ENCODE data around the gene TIA1.

TIA1 gene

GRCh38 chr2:70214953-70215549, 33.4 kb downstream of the TIA1 start:
- no peaks in the 10 kb centered on the region for H3K9me3 ChIP-seq (ENCODE audit: insufficient read depth, low read depth, low read length)
- H3K4me1 ChIP-seq (ENCODE audit: insufficient read depth, low read length), result no peaks in the 10 kb centered on the region
- H3K9ac ChIP-seq (ENCODE audit: low read depth, low read length), result no peak overlapping the region
- peaks cover 100% of the 10 kb centered on the region for H3K36me3 ChIP-seq (ENCODE audit: insufficient read depth, low read length)
- H3K27ac ChIP-seq (ENCODE audit: low read depth, low read length), result no peak overlapping the region
- WGBS, result 97% methylated on average over 3 of the region's 3 CpGs
- H3K4me3 ChIP-seq (ENCODE audit: low read length), result no peak overlapping the region
- no peaks in the 10 kb centered on the region for H3K27me3 ChIP-seq (ENCODE audit: insufficient read depth, low read length)

- Histone ChIP-seq H3K9me3 (ENCODE audit: insufficient read depth, low read depth, low read length) (no peaks in the 10 kb centered on the region), H3K9ac (ENCODE audit: low read depth, low read length) (no peak overlapping the region), H3K27ac (ENCODE audit: low read depth, low read length) (no peak overlapping the region)
These were observed 34.1 kb downstream of the TIA1 start for GRCh38 chr2:70214365-70214764.

GRCh38 chr2:70212298-70212932, 36.0 kb downstream of the TIA1 start:
- H3K4me1 ChIP-seq (ENCODE audit: insufficient read depth, low read length), result no peaks in the 10 kb centered on the region
- H3K9ac ChIP-seq (ENCODE audit: low read depth, low read length), result no peak overlapping the region
- H3K4me3 ChIP-seq (ENCODE audit: low read length), result no peak overlapping the region
- no peaks in the 10 kb centered on the region for H3K9me3 ChIP-seq (ENCODE audit: insufficient read depth, low read depth, low read length)
- H3K36me3 ChIP-seq (ENCODE audit: insufficient read depth, low read length), result peaks cover 85% of the 10 kb centered on the region
- H3K27me3 ChIP-seq (ENCODE audit: insufficient read depth, low read length), result no peaks in the 10 kb centered on the region
- 97% methylated on average over 3 of the region's 3 CpGs for WGBS
- no peak overlapping the region for H3K27ac ChIP-seq (ENCODE audit: low read depth, low read length)

More at GRCh38 chr2:70214365-70214764, 34.1 kb downstream of the TIA1 start:
- 100% methylated on average over 1 of the region's 1 CpG for WGBS
- Histone ChIP-seq H3K4me1 (ENCODE audit: insufficient read depth, low read length) (no peaks in the 10 kb centered on the region), H3K36me3 (ENCODE audit: insufficient read depth, low read length) (peaks cover 100% of the 10 kb centered on the region), H3K4me3 (ENCODE audit: low read length) (no peak overlapping the region), H3K27me3 (ENCODE audit: insufficient read depth, low read length) (no peaks in the 10 kb centered on the region)

GRCh38 chr2:70211595-70211994, 36.8 kb downstream of the TIA1 start:
- Histone ChIP-seq H3K9me3 (ENCODE audit: insufficient read depth, low read depth, low read length) (no peaks in the 10 kb centered on the region), H3K4me3 (ENCODE audit: low read length) (no peak overlapping the region), H3K27ac (ENCODE audit: low read depth, low read length) (no peak overlapping the region), H3K9ac (ENCODE audit: low read depth, low read length) (no peak overlapping the region), H3K27me3 (ENCODE audit: insufficient read depth, low read length) (no peaks in the 10 kb centered on the region), H3K36me3 (ENCODE audit: insufficient read depth, low read length) (peaks cover 77% of the 10 kb centered on the region), H3K4me1 (ENCODE audit: insufficient read depth, low read length) (no peaks in the 10 kb centered on the region)
- 98% methylated on average over 2 of the region's 2 CpGs for WGBS

GRCh38 chr2:70204452-70204851, 44.0 kb downstream of the TIA1 start:
- Histone ChIP-seq H3K9me3 (ENCODE audit: insufficient read depth, low read depth, low read length) (no peaks in the 10 kb centered on the region), H3K9ac (ENCODE audit: low read depth, low read length) (no peak overlapping the region), H3K27me3 (ENCODE audit: insufficient read depth, low read length) (no peaks in the 10 kb centered on the region), H3K27ac (ENCODE audit: low read depth, low read length) (no peak overlapping the region), H3K36me3 (ENCODE audit: insufficient read depth, low read length) (peaks cover 6% of the 10 kb centered on the region; the same call in 1 of the 2 replicates), H3K4me3 (ENCODE audit: low read length) (no peak overlapping the region), H3K4me1 (ENCODE audit: insufficient read depth, low read length) (no peaks in the 10 kb centered on the region)
- WGBS, result 93% methylated on average over 8 of the region's 8 CpGs

GRCh38 chr2:70203086-70203485, 45.3 kb downstream of the TIA1 start:
- 92% methylated on average over 5 of the region's 5 CpGs for WGBS
- Histone ChIP-seq H3K4me1 (ENCODE audit: insufficient read depth, low read length) (no peaks in the 10 kb centered on the region), H3K9me3 (ENCODE audit: insufficient read depth, low read depth, low read length) (no peaks in the 10 kb centered on the region), H3K9ac (ENCODE audit: low read depth, low read length) (no peak overlapping the region), H3K4me3 (ENCODE audit: low read length) (no peak overlapping the region), H3K27me3 (ENCODE audit: insufficient read depth, low read length) (no peaks in the 10 kb centered on the region), H3K36me3 (ENCODE audit: insufficient read depth, low read length) (no peaks in the 10 kb centered on the region), H3K27ac (ENCODE audit: low read depth, low read length) (no peak overlapping the region)

GRCh38 chr2:70202236-70202806, 46.1 kb downstream of the TIA1 start:
- Histone ChIP-seq H3K4me3 (ENCODE audit: low read length) (no peak overlapping the region), H3K36me3 (ENCODE audit: insufficient read depth, low read length) (no peaks in the 10 kb centered on the region), H3K4me1 (ENCODE audit: insufficient read depth, low read length) (no peaks in the 10 kb centered on the region), H3K27me3 (ENCODE audit: insufficient read depth, low read length) (no peaks in the 10 kb centered on the region), H3K27ac (ENCODE audit: low read depth, low read length) (no peak overlapping the region), H3K9me3 (ENCODE audit: insufficient read depth, low read depth, low read length) (no peaks in the 10 kb centered on the region), H3K9ac (ENCODE audit: low read depth, low read length) (no peak overlapping the region)
- 85% methylated on average over 9 of the region's 9 CpGs for WGBS

- no peaks in the 10 kb centered on the region for H3K27me3 ChIP-seq (ENCODE audit: insufficient read depth, low read length)
- no peaks in the 10 kb centered on the region for H3K9me3 ChIP-seq (ENCODE audit: insufficient read depth, low read depth, low read length)
- no peak overlapping the region for H3K27ac ChIP-seq (ENCODE audit: low read depth, low read length)
- no peak overlapping the region for H3K9ac ChIP-seq (ENCODE audit: low read depth, low read length)
- no peaks in the 10 kb centered on the region for H3K4me1 ChIP-seq (ENCODE audit: insufficient read depth, low read length)
- no peak overlapping the region for H3K4me3 ChIP-seq (ENCODE audit: low read length)
- no peaks in the 10 kb centered on the region for H3K36me3 ChIP-seq (ENCODE audit: insufficient read depth, low read length)
- WGBS, result 95% methylated on average over 6 of the region's 6 CpGs
These were observed 46.6 kb downstream of the TIA1 start for GRCh38 chr2:70201831-70202230.

- H3K27ac ChIP-seq (ENCODE audit: low read depth, low read length), result no peak overlapping the region
- no peak overlapping the region for H3K9ac ChIP-seq (ENCODE audit: low read depth, low read length)
- H3K4me1 ChIP-seq (ENCODE audit: insufficient read depth, low read length), result no peaks in the 10 kb centered on the region
- no peaks in the 10 kb centered on the region for H3K36me3 ChIP-seq (ENCODE audit: insufficient read depth, low read length)
- WGBS, result 97% methylated on average over 2 of the region's 3 CpGs
- no peaks in the 10 kb centered on the region for H3K9me3 ChIP-seq (ENCODE audit: insufficient read depth, low read depth, low read length)
- H3K27me3 ChIP-seq (ENCODE audit: insufficient read depth, low read length), result no peaks in the 10 kb centered on the region
- H3K4me3 ChIP-seq (ENCODE audit: low read length), result no peak overlapping the region
These were observed 47.1 kb downstream of the TIA1 start for GRCh38 chr2:70201225-70201768.

GRCh38 chr2:70199320-70199864, 49.0 kb downstream of the TIA1 start:
- no peaks in the 10 kb centered on the region for H3K4me1 ChIP-seq (ENCODE audit: insufficient read depth, low read length)
- no peak overlapping the region for H3K9ac ChIP-seq (ENCODE audit: low read depth, low read length)
- H3K9me3 ChIP-seq (ENCODE audit: insufficient read depth, low read depth, low read length), result no peaks in the 10 kb centered on the region
- H3K36me3 ChIP-seq (ENCODE audit: insufficient read depth, low read length), result no peaks in the 10 kb centered on the region
- WGBS, result 83% methylated on average over 4 of the region's 4 CpGs
- no peak overlapping the region for H3K4me3 ChIP-seq (ENCODE audit: low read length)
- no peak overlapping the region for H3K27ac ChIP-seq (ENCODE audit: low read depth, low read length)
- no peaks in the 10 kb centered on the region for H3K27me3 ChIP-seq (ENCODE audit: insufficient read depth, low read length)

GRCh38 chr2:70192516-70192915, 55.9 kb downstream of the TIA1 start:
- H3K9me3 ChIP-seq (ENCODE audit: insufficient read depth, low read depth, low read length), result no peaks in the 10 kb centered on the region
- H3K4me3 ChIP-seq (ENCODE audit: low read length), result no peak overlapping the region
- H3K27ac ChIP-seq (ENCODE audit: low read depth, low read length), result no peak overlapping the region
- H3K9ac ChIP-seq (ENCODE audit: low read depth, low read length), result no peak overlapping the region
- WGBS, result 96% methylated on average over 4 of the region's 5 CpGs
- no peaks in the 10 kb centered on the region; the same call in 1 of the 2 replicates for H3K36me3 ChIP-seq (ENCODE audit: insufficient read depth, low read length)
- no peaks in the 10 kb centered on the region for H3K27me3 ChIP-seq (ENCODE audit: insufficient read depth, low read length)
- no peaks in the 10 kb centered on the region for H3K4me1 ChIP-seq (ENCODE audit: insufficient read depth, low read length)

All from HUES64 (cell line).